ENCODE measurements around the gene MEA1. TPM values are rescaled to one million over a fixed set of nuclear protein-coding genes. Genes with fewer than 3 reads are reported as not detected.
A peak's percentile ranks its signal among the peaks of the same experiment; 100 is the strongest.

Gene MEA1
- total and polyA plus RNA-seq, 7 donors, result 20.3 to 95.2 (median 27.5) TPM

DNA sequence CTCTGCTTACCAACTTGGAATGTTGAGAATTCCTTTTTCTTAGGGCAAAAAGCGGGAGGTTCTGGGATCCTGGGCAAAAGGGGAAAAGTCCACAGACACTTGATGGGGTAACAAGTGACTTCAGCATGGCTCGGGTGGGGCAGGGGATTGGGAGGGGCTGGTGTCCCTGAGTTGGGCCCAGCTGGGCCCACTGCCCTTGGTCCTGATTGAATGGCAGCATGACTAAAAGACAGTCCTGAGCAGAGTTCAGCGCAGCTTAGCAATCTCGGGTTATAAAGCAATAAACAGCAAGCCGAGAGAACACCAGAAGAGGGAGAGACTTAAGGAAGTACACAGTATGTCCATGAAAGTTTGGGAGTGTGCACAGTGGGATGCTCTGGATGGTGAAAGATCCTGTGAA is 23.8 kb downstream of the MEA1 start:
- H3K4me3 ChIP-seq, result no peak overlapping the region
- no peak for DNase-seq
- ATAC-seq, result no peak
- intact Hi-C loops (cut with DNase I), result loop anchor here in 1 of 2 donors (2.0 kb wide), 1 partner anchor 19 kb away; no protein-coding TSS in a partner anchor
- H3K27me3 ChIP-seq (ENCODE audit: insufficient read depth in 3 of 3, low read length in 2 of 3), result no peaks in the 10 kb centered on the region
- H3K4me1 ChIP-seq, result peaks cover 30% of the 10 kb centered on the region
- H3K36me3 ChIP-seq (ENCODE audit: insufficient read depth in 1 of 2, low read depth in 1 of 2), result peaks cover 4 to 35% of the 10 kb centered on the region in 2 donors
- no peak overlapping the region for H3K27ac ChIP-seq
- WGBS, 3 donors, result 72 to 82% (median 75%) methylated on average over 5 of the region's 5 CpGs
- TF ChIP-seq CTCF (IDR thresholded peaks at IDR 0.05), result no peak
- no peaks in the 10 kb centered on the region for H3K9me3 ChIP-seq

DNA sequence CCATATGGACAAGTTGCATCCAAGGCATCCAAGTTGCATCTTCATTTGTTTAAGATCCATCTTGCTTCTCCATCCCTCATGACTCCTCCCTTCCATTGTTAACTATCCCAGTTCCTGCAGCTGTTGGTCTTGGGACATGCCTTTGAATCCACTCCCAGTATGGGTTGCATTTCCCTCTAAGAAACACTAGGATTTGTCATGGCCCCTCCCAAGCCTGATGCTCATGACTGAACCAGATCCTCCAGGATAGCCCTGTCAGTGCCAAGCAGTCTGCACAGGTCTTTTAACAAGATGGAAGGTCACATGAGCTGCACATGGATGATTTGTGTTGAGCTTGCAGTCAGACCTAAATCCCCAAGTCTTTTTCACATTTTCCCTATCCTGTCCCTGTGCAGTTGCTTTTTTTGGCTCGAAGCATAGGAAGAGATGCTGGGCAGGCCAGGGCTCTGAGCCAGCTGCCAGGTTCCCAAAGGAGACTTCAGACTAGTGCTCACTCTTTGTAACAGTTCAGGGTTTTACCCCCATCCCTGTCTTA is 25.2 kb downstream of the MEA1 start:
- no peak for TF ChIP-seq CTCF (IDR thresholded peaks at IDR 0.05)
- H3K27ac ChIP-seq, result no peak overlapping the region
- 13 to 17% (median 13%) methylated on average over 1 of the region's 1 CpG for WGBS, 3 donors
- ATAC-seq, result no peak
- intact Hi-C loops (cut with DNase I), result loop anchor here in 1 of 2 donors (2.0 kb wide), 1 partner anchor 20 kb away; no protein-coding TSS in a partner anchor
- no peak for DNase-seq
- H3K9me3 ChIP-seq, result no peaks in the 10 kb centered on the region
- no peak overlapping the region for H3K4me3 ChIP-seq
- no peaks in the 10 kb centered on the region for H3K27me3 ChIP-seq (ENCODE audit: insufficient read depth in 3 of 3, low read length in 2 of 3)
- peaks cover 4 to 35% of the 10 kb centered on the region in 2 donors for H3K36me3 ChIP-seq (ENCODE audit: insufficient read depth in 1 of 2, low read depth in 1 of 2)
- H3K4me1 ChIP-seq, result peaks cover 33% of the 10 kb centered on the region

DNA sequence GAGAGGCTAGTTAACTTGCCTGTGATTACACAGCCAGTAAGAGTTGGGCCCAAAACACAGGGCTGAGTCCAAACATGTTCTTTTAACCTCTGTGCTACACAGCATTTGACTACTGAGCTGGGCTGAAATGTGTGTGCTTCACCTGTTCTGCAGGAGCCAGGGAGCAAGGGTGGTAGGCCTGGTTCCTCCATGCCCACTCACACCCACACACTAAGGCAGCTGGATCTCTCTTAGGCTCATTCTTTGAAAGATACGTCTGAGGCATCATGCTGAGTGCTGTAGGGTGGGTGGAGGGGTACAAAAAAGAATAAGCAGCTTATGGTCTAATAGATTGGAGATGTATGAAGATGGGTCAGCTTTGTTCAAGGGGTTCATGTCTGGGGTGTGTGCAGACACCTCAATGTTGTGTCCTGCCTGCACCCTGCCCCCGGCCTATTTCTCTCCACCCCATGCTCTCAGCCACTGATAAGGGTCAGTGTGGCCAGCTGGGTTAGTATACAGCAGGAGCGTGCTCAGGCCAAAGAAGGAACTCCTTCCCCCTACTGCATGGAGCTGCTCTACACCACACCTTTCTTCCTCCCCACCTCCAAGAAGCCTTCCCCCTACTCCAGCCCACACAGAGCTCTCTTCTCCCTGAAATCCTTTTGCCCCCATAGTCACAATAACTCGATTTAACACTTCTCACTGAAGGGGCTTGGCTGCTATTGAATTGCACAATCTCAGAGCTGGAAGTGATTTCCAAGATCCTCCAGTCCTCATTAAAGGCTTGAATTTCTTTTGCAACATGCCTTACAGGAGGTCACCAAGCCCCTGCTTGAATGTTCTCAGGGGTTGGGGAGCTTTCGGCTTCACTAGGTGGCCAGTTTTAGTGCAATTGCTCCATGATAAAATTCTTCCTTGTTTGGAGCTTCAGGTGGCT is 26.0 kb downstream of the MEA1 start:
- H3K9me3 ChIP-seq, result no peaks in the 10 kb centered on the region
- 68 to 79% (median 70%) methylated on average over 5 of the region's 5 CpGs for WGBS, 3 donors
- no peak for TF ChIP-seq CTCF (IDR thresholded peaks at IDR 0.05)
- no peak for DNase-seq
- H3K4me1 ChIP-seq, result peaks cover 34% of the 10 kb centered on the region
- no peak overlapping the region for H3K4me3 ChIP-seq
- no peaks in the 10 kb centered on the region for H3K27me3 ChIP-seq (ENCODE audit: insufficient read depth in 3 of 3, low read length in 2 of 3)
- no peak for ATAC-seq
- intact Hi-C loops (cut with DNase I), result loop anchor here in 1 of 2 donors (2.0 kb wide), 1 partner anchor 21 kb away; no protein-coding TSS in a partner anchor
- H3K36me3 ChIP-seq (ENCODE audit: insufficient read depth in 1 of 2, low read depth in 1 of 2), result peaks cover 4 to 35% of the 10 kb centered on the region in 2 donors
- H3K27ac ChIP-seq, result no peak overlapping the region

- Histone ChIP-seq H3K4me1 (peaks cover 34% of the 10 kb centered on the region), H3K4me3 (peak overlapping the region; percentile 88), H3K27ac (peak overlapping the region; percentile 87), H3K27me3 (ENCODE audit: insufficient read depth in 3 of 3, low read length in 2 of 3) (no peaks in the 10 kb centered on the region), H3K9me3 (no peaks in the 10 kb centered on the region), H3K36me3 (ENCODE audit: insufficient read depth in 1 of 2, low read depth in 1 of 2) (peaks cover 0 to 15% of the 10 kb centered on the region in 2 donors)
- TF ChIP-seq CTCF (IDR thresholded peaks at IDR 0.05), result no peak
- DNase-seq (no peak), ATAC-seq (peak in 1 of 4 donors; percentile 12)
- intact Hi-C loops (cut with DNase I), result no loop called here
- 11 to 12% (median 11%) methylated on average over 12 to 13 of the region's 13 CpGs for WGBS, 3 donors
Observed at GRCh38 chr6:42984924-42985475, 28.7 kb downstream of the MEA1 start.

Data from psoas muscle (tissue), 8 donors.